ENCODE data around the gene CYP4F2. TPM values are rescaled to one million over a fixed set of nuclear protein-coding genes. Genes with fewer than 3 reads are reported as not detected.

The CYP4F2 gene, protein sequence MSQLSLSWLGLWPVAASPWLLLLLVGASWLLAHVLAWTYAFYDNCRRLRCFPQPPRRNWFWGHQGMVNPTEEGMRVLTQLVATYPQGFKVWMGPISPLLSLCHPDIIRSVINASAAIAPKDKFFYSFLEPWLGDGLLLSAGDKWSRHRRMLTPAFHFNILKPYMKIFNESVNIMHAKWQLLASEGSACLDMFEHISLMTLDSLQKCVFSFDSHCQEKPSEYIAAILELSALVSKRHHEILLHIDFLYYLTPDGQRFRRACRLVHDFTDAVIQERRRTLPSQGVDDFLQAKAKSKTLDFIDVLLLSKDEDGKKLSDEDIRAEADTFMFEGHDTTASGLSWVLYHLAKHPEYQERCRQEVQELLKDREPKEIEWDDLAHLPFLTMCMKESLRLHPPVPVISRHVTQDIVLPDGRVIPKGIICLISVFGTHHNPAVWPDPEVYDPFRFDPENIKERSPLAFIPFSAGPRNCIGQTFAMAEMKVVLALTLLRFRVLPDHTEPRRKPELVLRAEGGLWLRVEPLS
- not detected in 2 replicates for total RNA-seq

DNA sequence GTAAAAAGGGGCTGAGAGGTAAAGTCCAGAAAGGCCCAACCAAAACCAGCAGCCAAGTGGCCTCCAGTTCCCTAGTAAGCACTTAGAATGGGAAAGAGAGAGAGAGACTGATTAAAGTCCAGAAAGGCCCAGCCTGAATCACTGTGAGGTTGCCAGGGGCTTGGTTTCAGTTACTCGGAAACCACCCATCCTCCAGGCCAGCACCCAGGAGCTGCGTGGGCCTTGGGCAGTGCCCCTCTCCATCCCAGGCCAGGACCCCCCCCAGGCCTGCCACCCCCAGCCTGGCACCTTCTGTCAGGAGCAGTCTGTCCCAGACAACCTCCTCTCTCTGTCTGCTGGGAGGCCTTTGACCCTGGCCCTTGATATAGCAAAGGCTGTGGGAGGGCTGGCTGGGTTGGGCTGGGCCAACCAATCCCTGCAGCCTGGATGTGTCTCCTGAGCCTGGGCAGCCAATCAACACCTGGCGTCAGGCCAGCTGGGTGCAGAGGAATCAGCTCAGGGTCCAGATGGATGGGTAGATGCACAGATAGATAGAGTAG, at the start of gene CYP4F2:
Gene CYP4F2 (minus strand): TSS at position 337 of the 539 bp plus-strand sequence. CDS start 463 bp downstream, outside the sequence.

DNA sequence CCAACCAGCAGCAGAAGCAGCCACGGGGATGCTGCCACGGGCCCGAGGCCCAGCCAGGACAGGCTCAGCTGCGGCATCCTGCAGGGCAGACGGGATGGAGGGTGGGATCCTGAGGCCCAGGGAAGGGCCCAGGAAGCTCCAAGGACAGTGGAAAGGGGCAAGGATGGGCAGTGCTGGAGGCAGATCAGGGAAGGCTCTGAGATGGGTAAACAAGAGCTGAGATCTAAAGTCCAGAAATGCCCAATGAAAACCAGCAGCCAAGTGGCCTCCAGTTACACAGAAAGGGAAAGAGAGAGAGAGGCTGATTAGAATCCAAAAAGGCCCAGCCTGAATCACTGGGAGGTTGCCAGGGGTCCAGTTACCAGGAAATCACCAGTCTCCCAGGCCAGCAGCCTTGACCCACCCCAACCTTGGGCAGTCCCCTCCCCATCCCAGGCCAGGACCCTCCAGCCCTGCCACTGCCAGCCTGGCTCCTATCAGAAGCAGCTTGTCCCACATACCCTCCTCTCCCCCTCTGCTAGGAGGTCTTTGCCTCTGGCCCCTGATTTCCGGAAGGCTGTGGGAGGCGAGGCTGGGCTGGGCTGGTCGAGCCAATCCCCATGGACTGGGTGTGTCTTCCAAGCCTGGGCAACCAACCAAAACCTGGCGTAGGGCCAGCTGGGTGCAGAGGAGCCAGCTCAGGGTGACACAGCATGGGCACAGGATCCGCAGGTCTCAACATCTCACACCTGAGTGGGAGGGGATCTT, 36.6 kb upstream of the CYP4F2 start, which contains the start of gene CYP4F11:
Gene CYP4F11 (minus strand): TSS at position 198 of the 747 bp plus-strand sequence. CDS start 121 bp downstream, at position 77.

Other genes starting within 250 kb of the CYP4F2 start
- gene CYP4F12, start 225.0 kb downstream of the CYP4F2 start, total RNA-seq = not detected in 2 replicates
- not detected in 2 replicates for gene OR10H2, start 170.1 kb downstream of the CYP4F2 start, total RNA-seq
- not detected in 2 replicates for gene OR10H3, start 160.1 kb downstream of the CYP4F2 start, total RNA-seq
- not detected in 2 replicates for gene OR10H5, start 110.4 kb downstream of the CYP4F2 start, total RNA-seq
- gene OR10H1, start 82.4 kb downstream of the CYP4F2 start, total RNA-seq = not detected in 2 replicates
- not detected in 2 replicates for gene CYP4F11, start 36.5 kb upstream of the CYP4F2 start, total RNA-seq
- gene OR10H4, start 50.9 kb upstream of the CYP4F2 start, total RNA-seq = not detected in 2 replicates
- gene TPM4, start 178.4 kb upstream of the CYP4F2 start, total RNA-seq = 972 and 1,151 TPM in 2 replicates
- gene RAB8A, start 213.8 kb upstream of the CYP4F2 start, total RNA-seq = 66.1 and 67.5 TPM in 2 replicates
- not detected in 2 replicates for gene HSH2D, start 245.6 kb upstream of the CYP4F2 start, total RNA-seq

Measured in bronchus fibroblast of lung (primary cell).